Measurements from ENCODE around the gene ZNF169.
"Not testable (repeated sequence)": the region's sequence is repeated elsewhere in the genome, so short reads cannot be mapped to it uniquely, and the experiment has no call there.

Gene ZNF169

DNA sequence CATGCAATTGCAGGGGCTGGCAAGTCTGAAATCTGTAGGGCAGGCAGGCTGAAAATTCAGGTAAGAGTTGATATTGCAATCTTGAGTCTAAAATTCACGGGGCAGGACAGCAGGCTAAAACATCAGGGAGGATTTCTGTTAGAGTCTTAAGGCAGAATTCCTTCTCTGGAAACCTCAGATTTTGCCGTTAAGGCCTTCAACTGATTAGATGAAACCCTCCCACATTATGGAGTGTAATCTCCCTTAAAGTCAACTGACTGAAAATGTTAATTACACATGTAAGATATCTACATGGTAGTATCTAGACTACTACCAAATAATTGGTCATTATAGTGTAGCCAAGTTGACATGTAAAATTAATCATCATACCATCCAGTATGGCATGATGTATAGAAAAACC, 3.1 kb upstream of the ZNF169 start:
- in situ Hi-C loops (cut with HindIII; ENCODE audit: low pct_ligation_motif_present, low sequenced_read_pairs): no loop called here

GRCh38 chr9:94265626-94266402, 6.7 kb downstream of the ZNF169 start:
- DNase-seq; H3K27ac ChIP-seq; H3K4me3 ChIP-seq (ENCODE audit: low read depth, low read length); H3K27me3 ChIP-seq (replicated peaks); in situ Hi-C loops (cut with HindIII; ENCODE audit: low pct_ligation_motif_present, low sequenced_read_pairs); H3K36me3 ChIP-seq (replicated peaks): not testable (repeated sequence)

More for the DNA sequence above, 3.1 kb upstream of the ZNF169 start:
- Histone ChIP-seq H3K27me3 (replicated peaks) (no peaks in the 10 kb centered on the region), H3K4me3 (ENCODE audit: low read depth, low read length) (no peak overlapping the region), H3K36me3 (replicated peaks) (no peaks in the 10 kb centered on the region), H3K27ac (no peak overlapping the region)
- no peak for DNase-seq
- TF ChIP-seq, protein P1, sequence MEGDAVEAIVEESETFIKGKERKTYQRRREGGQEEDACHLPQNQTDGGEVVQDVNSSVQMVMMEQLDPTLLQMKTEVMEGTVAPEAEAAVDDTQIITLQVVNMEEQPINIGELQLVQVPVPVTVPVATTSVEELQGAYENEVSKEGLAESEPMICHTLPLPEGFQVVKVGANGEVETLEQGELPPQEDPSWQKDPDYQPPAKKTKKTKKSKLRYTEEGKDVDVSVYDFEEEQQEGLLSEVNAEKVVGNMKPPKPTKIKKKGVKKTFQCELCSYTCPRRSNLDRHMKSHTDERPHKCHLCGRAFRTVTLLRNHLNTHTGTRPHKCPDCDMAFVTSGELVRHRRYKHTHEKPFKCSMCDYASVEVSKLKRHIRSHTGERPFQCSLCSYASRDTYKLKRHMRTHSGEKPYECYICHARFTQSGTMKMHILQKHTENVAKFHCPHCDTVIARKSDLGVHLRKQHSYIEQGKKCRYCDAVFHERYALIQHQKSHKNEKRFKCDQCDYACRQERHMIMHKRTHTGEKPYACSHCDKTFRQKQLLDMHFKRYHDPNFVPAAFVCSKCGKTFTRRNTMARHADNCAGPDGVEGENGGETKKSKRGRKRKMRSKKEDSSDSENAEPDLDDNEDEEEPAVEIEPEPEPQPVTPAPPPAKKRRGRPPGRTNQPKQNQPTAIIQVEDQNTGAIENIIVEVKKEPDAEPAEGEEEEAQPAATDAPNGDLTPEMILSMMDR (IDR thresholded peaks at IDR 0.05; ENCODE audit: low read depth, low read length, missing control alignments): no peak

DNA sequence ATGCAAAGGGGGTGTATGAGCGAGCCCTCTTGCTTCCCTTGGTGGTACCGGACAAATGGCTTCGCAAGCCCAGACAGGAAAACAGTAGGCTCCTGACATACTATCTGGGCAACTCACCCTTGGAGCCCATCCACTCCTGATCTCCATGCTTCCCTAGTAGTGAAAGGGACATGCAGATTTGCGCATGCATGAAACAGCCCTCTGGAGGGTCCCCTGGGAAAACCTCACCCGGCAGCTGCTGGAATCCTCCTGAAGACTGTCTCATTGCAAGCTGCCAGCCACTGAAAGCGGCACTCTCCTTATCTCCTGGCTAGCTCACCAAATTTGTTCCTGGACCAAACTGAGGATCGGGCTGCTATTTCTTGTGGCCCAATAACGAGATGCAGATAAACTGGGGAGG, 10.2 kb downstream of the ZNF169 start:
- in situ Hi-C loops (cut with HindIII; ENCODE audit: low pct_ligation_motif_present, low sequenced_read_pairs): no loop called here
- TF ChIP-seq, protein P1 (IDR thresholded peaks at IDR 0.05; ENCODE audit: low read depth, low read length, missing control alignments): no peak
- H3K4me3 ChIP-seq (ENCODE audit: low read depth, low read length): no peak overlapping the region
- no peaks in the 10 kb centered on the region for H3K36me3 ChIP-seq (replicated peaks)
- DNase-seq: no peak
- H3K27me3 ChIP-seq (replicated peaks): no peaks in the 10 kb centered on the region
- no peak overlapping the region for H3K27ac ChIP-seq

GRCh38 chr9:94270009-94270408, 10.9 kb downstream of the ZNF169 start:
- no peak for DNase-seq
- Histone ChIP-seq H3K27me3 (replicated peaks) (no peaks in the 10 kb centered on the region), H3K27ac (no peak overlapping the region), H3K4me3 (ENCODE audit: low read depth, low read length) (no peak overlapping the region), H3K36me3 (replicated peaks) (no peaks in the 10 kb centered on the region)
- TF ChIP-seq, protein P1 (IDR thresholded peaks at IDR 0.05; ENCODE audit: low read depth, low read length, missing control alignments): no peak
- in situ Hi-C loops (cut with HindIII; ENCODE audit: low pct_ligation_motif_present, low sequenced_read_pairs): no loop called here

GRCh38 chr9:94277029-94277428, 17.9 kb downstream of the ZNF169 start:
- H3K36me3 ChIP-seq (replicated peaks); DNase-seq; H3K27me3 ChIP-seq (replicated peaks); H3K27ac ChIP-seq; H3K4me3 ChIP-seq (ENCODE audit: low read depth, low read length); in situ Hi-C loops (cut with HindIII; ENCODE audit: low pct_ligation_motif_present, low sequenced_read_pairs): not testable (repeated sequence)

GRCh38 chr9:94277885-94278536, 18.9 kb downstream of the ZNF169 start:
- Histone ChIP-seq H3K27ac (no peak overlapping the region), H3K4me3 (ENCODE audit: low read depth, low read length) (no peak overlapping the region), H3K36me3 (replicated peaks) (peaks cover 8% of the 10 kb centered on the region), H3K27me3 (replicated peaks) (no peaks in the 10 kb centered on the region)
- in situ Hi-C loops (cut with HindIII; ENCODE audit: low pct_ligation_motif_present, low sequenced_read_pairs): no loop called here
- DNase-seq: no peak
- TF ChIP-seq, protein P1 (IDR thresholded peaks at IDR 0.05; ENCODE audit: low read depth, low read length, missing control alignments): no peak
